Keratinocyte (primary cell): Measurements from ENCODE around the gene LRRC52.

ENCODE experiments used
- CTCF ChIP-seq, 3 experiments: IDR thresholded peaks in 1 of 3; conservative IDR thresholded peaks in 1 of 3; optimal IDR thresholded peaks in 1 of 3; 2 replicates in 2 of 3; 3 replicates in 1 of 3; pipeline versions ENCODE3 to v1.5.1; 2011; ENCODE audit warnings: low read length in 3 of 3, mild to moderate bottlenecking in 3 of 3, moderate library complexity in 2 of 3, control low read depth in 1 of 3, inconsistent platforms in 1 of 3; ENCODE audit not compliant: insufficient read depth in 2 of 3; ENCODE audit errors: extremely low read depth in 1 of 3
- EZH2 ChIP-seq: IDR thresholded peaks from one replicate; pipeline ENCODE4 v1.6.1; 2012; ENCODE audit warnings: inconsistent platforms, mild to moderate bottlenecking, low read length, moderate library complexity

- TF ChIP-seq CTCF (optimal IDR thresholded peaks at IDR 0.05 in 1 of 3, IDR thresholded peaks at IDR 0.05 in 1 of 3, conservative IDR thresholded peaks at IDR 0.05 in 1 of 3; ENCODE audit: extremely low read depth in 1 of 3, insufficient read depth in 2 of 3, low read length in 3 of 3) = no peak
- no peak for TF ChIP-seq EZH2
Measured at GRCh38 chr1:165527251-165528007, 16.4 kb upstream of the LRRC52 start.
